ENCODE data around the gene PCED1B.
"Not testable (repeated sequence)": the region's sequence is repeated elsewhere in the genome, so short reads cannot be mapped to it uniquely, and the experiment has no call there.

Gene PCED1B

GRCh38 chr12:47182164-47182938 lies 102.9 kb downstream of the PCED1B start:
- DNase-seq = not testable (repeated sequence)

- peak; percentile 54 to 83 for DNase-seq
Observed at GRCh38 chr12:47184229-47184628, 104.8 kb downstream of the PCED1B start.

- DNase-seq = no peak
Observed at GRCh38 chr12:47184813-47185212, 105.4 kb downstream of the PCED1B start.

- no peak for DNase-seq
Observed at GRCh38 chr12:47186246-47186645, 106.8 kb downstream of the PCED1B start.

GRCh38 chr12:47188576-47189441 lies 109.4 kb downstream of the PCED1B start:
- DNase-seq = no peak

GRCh38 chr12:47189728-47190127 lies 110.3 kb downstream of the PCED1B start:
- peak in 1 of 2 experiments; percentile 14 for DNase-seq

- no peak for DNase-seq
Observed at GRCh38 chr12:47190271-47190750, 110.9 kb downstream of the PCED1B start.

GRCh38 chr12:47190905-47191304 lies 111.5 kb downstream of the PCED1B start:
- no peak for DNase-seq

GRCh38 chr12:47192051-47192450 lies 112.6 kb downstream of the PCED1B start:
- no peak for DNase-seq

GRCh38 chr12:47193066-47193465 lies 113.6 kb downstream of the PCED1B start:
- DNase-seq = no peak

- DNase-seq = no peak
Observed at GRCh38 chr12:47194501-47194900, 115.1 kb downstream of the PCED1B start.

- DNase-seq = no peak
Observed at GRCh38 chr12:47200446-47200845, 121.0 kb downstream of the PCED1B start.

- not testable (repeated sequence) for DNase-seq
Observed at GRCh38 chr12:47201190-47201589, 121.8 kb downstream of the PCED1B start.

- DNase-seq = no peak
Observed at GRCh38 chr12:47202176-47202575, 122.8 kb downstream of the PCED1B start.

- no peak for DNase-seq
Observed at GRCh38 chr12:47205532-47206449, 126.4 kb downstream of the PCED1B start.

- peak in 1 of 2 experiments; percentile 25 for DNase-seq
Observed at GRCh38 chr12:47206450-47207339, 127.3 kb downstream of the PCED1B start.

GRCh38 chr12:47207340-47207717 lies 127.9 kb downstream of the PCED1B start:
- DNase-seq = peak in 1 of 2 experiments; percentile 78

- no peak for DNase-seq
Observed at GRCh38 chr12:47207829-47208248, 128.4 kb downstream of the PCED1B start.

GRCh38 chr12:47209014-47209413 lies 129.6 kb downstream of the PCED1B start:
- DNase-seq = no peak

- DNase-seq = no peak
Observed at GRCh38 chr12:47210776-47211175, 131.4 kb downstream of the PCED1B start.

- no peak for DNase-seq
Observed at GRCh38 chr12:47212701-47213039, 133.2 kb downstream of the PCED1B start.

GRCh38 chr12:47213396-47213795 lies 134.0 kb downstream of the PCED1B start:
- no peak for DNase-seq
